NOMO-1 (cell line): Measurements from ENCODE around the gene PDE4D.
"Not testable (repeated sequence)": the region's sequence is repeated elsewhere in the genome, so short reads cannot be mapped to it uniquely, and the experiment has no call there.

Source experiments
- DNase-seq, 2 experiments: peaks; one replicate each; lab custom pipeline; 2025; ENCODE audit not compliant: unreplicated experiment in 2 of 2; lab: John Stamatoyannopoulos, UW

The PDE4D gene

GRCh38 chr5:59393585-59394420 lies 499.7 kb downstream of the PDE4D start:
- DNase-seq = no peak

- no peak for DNase-seq
Measured at GRCh38 chr5:59391576-59391975, 501.9 kb downstream of the PDE4D start.

GRCh38 chr5:59390989-59391388 lies 502.5 kb downstream of the PDE4D start:
- no peak for DNase-seq

DNA sequence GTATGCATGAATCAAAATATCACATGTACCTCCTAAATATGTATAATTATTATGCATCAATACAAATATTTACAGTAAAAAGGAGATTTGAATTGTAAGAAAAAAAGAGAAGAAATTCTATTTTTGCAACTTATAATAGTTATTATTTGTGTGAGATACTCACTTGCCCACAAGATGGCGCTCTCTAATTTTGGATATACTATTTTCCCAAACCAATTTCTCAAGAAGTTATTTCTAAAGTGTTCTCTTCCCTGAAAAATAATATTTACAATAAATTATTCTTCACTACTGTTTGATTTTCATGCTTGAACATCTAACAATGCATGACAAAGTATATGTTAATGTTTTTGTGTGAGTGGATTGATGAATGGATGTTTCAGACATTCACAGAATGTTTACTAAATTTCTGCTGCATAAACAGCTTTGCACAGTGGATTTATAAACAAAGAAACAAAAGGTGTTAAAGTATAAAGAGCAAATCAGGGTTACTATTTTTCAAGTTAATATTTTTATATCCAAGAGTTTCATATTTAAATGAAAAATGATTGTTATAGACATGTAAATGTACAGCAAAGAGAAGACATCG lies 503.4 kb downstream of the PDE4D start:
- peak in 1 of 2 experiments; percentile 14 for DNase-seq

- DNase-seq = no peak
Measured at GRCh38 chr5:59387127-59387526, 506.4 kb downstream of the PDE4D start.

DNA sequence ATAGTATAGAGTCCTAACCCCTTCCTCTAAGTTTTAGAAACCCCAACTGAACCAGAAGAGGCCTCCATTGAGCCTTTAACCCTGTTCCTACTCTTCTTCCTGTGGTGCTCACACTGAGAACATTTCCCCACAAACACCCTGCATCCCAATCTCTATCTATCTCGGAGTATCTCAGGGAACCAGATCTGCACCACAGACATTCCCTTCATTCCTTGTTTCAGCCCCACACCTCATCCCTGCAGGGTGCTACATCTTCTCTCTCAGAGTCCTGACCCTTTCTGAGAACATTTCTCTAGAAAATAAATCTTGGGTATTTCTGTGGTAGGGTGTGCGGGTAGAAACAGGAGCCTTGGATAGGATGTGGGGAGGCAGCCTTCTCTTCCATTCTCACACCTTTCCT lies 507.8 kb downstream of the PDE4D start:
- no peak for DNase-seq

GRCh38 chr5:59380350-59380951 lies 513.1 kb downstream of the PDE4D start:
- DNase-seq = peak; percentile 63 to 91

DNA sequence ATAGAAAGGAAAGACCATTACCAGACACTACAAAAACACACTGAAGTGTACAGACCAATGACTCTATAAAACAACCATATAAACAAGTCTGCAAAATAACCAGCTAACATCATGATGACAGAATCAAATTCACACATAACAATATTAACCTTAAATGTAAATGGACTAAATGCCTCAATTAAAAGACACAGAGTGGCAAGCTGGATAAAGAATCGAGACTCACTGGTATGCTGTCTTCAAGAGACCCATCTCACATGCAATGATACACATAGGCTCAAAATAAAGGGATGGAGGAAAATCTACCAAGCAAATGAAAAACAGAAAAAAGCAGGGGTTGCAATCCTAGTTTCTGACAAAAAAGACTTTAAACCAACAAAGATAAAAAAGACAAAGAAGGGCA lies 519.5 kb downstream of the PDE4D start:
- not testable (repeated sequence) for DNase-seq

DNA sequence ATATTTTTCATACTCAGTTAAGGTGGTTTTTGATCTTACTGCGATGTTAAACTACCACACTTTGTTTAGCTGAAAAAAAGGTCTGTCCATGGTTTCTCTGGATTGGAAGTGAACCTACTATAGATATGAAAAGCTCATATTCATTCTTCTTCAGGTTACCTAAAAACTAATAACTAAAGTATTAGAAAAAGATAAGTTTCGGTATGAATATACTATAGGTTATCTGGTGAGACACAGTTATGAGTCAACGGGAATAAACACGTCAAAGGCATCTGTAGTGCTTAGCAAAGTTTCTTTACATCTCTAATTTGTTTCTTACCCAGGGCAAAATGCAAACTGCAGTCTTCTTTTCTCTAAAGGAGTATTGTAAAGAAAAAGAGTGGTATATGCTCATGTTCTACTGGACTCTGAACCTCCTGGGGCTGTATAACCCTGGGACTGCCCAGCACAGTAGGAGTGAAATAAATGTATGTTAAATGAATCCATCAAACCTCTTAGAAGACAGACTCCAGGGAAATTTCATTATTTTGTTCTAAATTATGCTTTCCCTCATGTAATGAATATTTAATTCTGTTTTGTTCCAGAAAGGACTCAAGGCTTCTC lies 521.9 kb downstream of the PDE4D start:
- DNase-seq = no peak

- DNase-seq = no peak
Measured at GRCh38 chr5:59368951-59369350, 524.6 kb downstream of the PDE4D start.

GRCh38 chr5:59367791-59368394 lies 525.6 kb downstream of the PDE4D start:
- peak; percentile 3 to 31 for DNase-seq

GRCh38 chr5:59366784-59367183 lies 526.7 kb downstream of the PDE4D start:
- no peak for DNase-seq

DNA sequence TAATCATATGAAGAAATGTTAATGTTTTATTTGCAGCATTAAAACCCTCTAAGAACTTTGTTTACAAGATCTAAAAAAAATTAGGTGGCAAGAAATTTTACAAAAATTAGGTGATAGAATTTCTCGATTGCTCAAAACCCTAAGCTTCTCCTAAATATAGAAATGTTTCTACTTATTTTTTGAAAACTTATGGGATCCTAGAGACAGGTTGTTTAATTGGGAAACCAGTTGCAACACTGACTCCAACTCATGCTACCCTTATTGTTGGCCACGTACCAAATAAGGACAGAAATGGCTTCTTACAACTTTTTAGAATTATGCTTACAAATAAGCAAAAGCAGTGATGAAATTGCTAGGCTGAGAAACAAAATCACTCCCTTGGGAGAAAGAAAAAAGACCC lies 531.1 kb downstream of the PDE4D start:
- no peak for DNase-seq

- no peak for DNase-seq
Measured at GRCh38 chr5:59361454-59361853, 532.1 kb downstream of the PDE4D start.

GRCh38 chr5:59360130-59360555 lies 533.4 kb downstream of the PDE4D start:
- DNase-seq = no peak

- no peak for DNase-seq
Measured at GRCh38 chr5:59358005-59358861, 535.3 kb downstream of the PDE4D start.

GRCh38 chr5:59357381-59357977 lies 536.0 kb downstream of the PDE4D start:
- DNase-seq = no peak

- no peak for DNase-seq
Measured at GRCh38 chr5:59356813-59357380, 536.6 kb downstream of the PDE4D start.

DNA sequence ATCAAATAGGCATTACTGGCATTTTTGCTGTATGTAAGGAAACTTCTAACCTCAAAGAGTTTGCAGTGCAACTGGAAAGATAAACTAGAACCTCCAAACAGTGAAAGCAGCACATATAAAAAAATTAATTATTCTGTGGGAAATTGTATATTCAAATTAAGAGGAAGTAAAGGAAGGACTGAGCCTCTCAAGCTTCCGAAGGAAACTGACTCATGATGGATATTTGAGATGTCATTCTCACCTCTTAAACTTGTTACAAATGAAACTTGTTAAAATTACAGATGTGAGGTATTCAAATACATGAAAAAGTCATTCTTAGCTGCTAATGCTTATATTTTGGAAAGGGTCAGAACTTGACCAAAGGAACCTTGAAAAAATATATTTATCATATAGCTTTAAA lies 538.7 kb downstream of the PDE4D start:
- no peak for DNase-seq
